NCI-H446 treated with DMSO at 0.1 percent for 48 hours (cell line): ENCODE data around the gene LPCAT2.

Experiments used
- DNase-seq: peaks from one replicate; lab custom pipeline; 2025; lab: John Stamatoyannopoulos, UW

Gene LPCAT2

DNA sequence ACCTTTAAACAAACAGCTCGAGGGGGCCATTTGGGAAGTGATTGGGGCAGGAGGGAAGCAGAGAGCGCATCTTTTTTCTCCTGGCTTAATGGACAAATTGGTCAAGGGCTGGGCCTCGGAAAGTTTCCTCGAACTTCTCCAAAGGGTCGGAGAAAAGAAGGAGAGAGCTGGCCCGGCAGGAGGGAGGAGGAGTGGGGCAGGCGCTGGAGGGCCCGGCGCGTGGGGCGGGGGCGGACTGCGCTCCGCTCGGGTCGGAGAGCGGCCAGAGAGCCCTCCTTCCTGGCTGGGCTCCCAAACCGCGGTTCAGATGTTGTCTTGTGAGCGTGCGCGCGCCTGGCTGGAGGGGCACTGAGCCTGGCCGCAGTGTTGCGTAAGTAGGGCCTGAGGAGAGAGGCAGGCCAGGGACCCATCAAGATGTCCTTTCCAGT is 28.6 kb upstream of the LPCAT2 start:
- DNase-seq: no peak

DNA sequence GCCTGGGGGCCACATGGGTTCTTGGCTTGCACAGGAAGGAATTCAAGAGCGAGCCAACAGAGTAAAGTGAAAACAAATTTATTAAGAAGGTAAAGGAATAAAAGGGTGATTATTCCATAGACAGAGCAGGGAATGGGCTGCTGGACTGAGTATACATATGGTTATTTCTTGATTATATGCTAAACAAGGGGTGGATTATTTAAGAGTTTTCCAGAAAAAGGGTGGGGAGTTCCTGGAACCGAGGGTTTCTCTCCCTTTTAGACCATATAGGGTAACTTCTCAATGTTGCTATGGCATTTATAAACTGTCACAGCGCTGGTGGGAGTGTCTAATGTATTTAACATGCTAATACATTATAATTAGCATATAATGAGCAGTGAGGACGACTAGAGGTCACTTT is 27.8 kb upstream of the LPCAT2 start:
- DNase-seq: no peak

DNA sequence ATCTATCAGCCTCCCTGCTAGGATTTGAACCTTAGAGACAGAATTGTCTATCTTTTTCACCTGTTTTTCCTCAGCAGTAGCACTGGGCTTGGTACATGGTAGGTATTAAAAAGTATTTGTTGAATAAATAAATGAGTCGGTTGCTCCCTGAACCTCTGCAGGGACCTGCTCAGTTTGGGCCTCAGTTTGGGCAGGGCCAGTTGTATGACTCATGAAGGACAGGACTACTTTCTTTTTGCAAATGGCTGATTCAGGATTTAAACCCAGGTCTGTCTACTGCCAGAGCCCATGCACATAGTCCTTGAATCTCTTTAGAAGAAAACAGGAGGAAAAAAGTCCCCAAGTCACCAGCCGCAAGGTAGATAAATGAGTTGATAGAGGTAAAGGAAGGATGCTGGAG is 26.8 kb upstream of the LPCAT2 start:
- no peak for DNase-seq

DNA sequence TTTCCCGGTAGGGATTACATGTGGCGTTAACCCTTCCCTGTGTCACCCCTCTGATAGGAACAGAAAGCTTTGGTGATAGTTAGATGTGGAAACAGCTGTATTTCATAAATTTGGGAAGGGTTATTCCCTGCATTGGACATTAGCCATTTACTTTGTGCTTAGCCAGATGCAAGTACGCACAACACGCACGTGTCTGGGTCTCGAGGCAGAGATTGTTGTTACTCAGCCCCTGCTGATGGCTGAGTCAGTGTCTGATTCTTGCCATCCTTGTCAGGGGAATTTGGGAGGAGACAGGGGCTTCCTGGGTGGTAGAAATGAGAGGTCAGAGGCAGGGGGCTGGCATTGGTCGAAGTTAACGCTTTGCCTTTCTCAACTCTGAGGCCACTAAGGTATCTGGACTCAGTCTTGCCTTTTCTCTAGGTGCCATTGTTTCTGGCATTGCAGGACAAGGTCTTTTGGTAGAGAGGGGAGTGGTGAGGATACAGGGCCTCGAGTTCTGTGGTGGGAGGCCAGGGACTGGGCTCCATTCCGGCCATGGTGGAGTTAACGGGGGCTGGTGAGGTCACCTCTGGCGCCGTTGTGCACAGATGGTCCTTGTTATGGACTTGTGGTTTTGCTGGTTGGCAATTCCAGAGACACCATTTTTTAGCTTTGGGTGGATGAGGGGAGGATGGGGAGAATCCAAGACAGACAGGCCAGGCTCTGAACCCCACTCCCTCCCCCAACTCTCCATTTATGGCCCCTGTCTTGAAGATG is 21.6 kb upstream of the LPCAT2 start:
- no peak for DNase-seq

DNA sequence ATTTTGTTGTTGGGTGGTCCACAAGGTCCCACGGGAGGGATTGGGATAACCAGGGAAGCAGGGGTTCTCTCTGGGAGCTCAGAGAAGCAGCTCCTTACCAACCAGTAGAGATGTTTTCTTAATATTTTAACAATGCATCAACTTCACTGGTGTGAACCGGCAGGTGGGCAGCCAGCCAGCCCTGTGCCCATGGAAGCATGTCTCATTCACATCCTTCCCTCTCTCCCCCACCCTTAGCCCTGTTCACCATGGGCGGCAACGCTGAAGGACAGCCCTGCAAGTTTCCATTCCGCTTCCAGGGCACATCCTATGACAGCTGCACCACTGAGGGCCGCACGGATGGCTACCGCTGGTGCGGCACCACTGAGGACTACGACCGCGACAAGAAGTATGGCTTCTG is 20.6 kb upstream of the LPCAT2 start:
- DNase-seq: no peak

DNA sequence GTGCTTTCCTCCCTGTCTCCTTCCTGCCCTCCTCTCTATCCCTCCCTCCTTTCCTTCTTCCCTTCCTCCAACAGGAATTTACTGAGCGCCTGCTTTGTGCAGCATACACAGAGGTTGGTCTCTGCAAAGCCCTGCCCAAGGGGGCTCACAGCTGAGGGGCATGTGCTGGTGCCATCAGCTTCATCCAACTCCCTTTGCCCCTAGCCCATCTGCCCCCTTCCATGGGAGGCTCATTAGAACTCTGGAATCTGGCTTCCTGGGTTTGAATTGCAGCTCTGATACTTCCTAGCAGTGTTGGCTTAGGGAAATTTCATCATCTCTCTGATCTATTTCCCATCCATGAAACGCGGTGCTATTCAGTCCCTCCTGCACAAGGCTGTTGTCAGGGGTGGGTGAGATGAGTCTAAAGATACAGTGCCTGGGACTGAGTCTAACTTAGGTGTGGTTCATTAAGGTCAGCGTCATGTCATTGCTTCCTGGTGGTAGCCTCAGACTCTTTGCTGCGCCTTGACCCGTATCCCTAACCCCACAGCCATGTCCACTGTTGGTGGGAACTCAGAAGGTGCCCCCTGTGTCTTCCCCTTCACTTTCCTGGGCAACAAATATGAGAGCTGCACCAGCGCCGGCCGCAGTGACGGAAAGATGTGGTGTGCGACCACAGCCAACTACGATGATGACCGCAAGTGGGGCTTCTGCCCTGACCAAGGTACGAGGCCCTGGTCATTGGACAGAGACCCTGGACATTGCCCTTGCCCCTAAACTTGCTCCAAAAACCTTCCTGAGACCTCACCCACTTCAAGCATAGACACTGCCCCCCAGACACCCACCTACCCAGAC is 19.5 kb upstream of the LPCAT2 start:
- no peak for DNase-seq

DNA sequence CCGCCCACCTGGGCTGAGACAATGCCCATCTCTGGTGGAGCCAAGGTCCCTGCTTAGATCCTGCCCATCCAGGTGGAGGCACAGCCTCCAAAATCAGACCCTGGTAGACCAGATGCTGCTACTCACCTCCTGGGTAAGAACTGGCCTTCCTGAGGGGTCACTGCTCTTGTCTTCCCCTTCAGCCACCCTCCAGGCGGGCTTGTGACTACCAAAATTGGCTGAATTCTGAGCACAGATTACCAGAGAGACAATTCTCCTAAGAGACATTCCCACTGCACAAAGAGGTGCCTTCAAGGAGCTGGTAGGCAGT is 19.0 kb upstream of the LPCAT2 start:
- no peak for DNase-seq

DNA sequence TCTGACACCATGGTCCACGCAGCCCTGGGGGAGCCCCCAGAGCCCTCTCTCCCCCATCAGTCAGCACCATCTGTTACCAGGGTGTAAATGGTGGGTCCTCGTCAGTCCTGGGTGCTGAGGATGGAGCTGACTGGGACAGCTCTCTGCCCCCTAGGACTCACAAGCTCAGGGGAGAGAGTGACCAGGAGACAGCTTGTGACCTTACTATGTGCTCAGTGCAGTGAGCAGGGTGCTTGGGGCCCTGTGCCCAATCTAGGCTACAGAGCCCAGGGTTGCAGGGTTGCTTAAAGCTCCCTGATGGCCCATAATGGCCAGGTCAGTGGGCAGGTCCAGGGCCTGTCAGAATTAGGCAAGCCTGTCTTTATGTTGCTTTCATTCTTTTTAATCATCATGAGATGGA is 18.6 kb upstream of the LPCAT2 start:
- no peak for DNase-seq

DNA sequence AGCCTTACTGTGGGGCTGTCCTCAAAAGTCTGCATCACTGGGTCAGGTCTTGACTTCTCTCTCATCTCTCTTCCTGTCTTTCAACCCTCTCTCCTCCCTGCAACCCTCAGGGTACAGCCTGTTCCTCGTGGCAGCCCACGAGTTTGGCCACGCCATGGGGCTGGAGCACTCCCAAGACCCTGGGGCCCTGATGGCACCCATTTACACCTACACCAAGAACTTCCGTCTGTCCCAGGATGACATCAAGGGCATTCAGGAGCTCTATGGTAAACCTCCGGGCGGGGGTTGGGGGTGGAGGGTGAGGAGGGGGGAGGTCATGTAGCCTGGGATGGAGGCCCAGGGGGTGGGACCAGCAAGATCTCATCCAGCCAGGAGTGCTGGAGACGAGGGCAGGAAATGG is 17.2 kb upstream of the LPCAT2 start:
- DNase-seq: no peak

DNA sequence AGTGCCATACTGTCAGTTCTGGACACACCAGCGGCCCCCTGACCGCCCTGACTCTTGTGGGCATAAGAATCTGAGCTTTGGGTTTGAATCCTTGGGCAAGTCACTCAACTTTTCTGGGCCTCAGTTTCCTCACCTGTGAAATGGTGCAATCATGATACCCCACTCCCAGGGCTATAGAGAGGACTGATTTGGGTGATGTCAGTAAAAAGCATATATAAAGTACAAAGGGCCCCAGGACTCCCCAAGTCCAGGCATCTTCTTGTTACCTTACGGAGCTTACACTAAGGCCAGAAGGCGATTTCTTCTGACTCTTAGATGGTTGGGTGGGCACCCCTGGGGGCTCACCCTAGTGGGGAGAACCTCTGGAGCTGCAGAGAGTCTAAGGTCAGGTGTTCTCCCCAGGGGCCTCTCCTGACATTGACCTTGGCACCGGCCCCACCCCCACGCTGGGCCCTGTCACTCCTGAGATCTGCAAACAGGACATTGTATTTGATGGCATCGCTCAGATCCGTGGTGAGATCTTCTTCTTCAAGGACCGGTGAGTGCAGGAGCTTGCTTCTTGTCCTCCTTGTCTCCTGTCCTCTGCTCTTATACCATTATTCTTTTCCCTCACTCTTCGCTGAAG is 16.0 kb upstream of the LPCAT2 start:
- no peak for DNase-seq

DNA sequence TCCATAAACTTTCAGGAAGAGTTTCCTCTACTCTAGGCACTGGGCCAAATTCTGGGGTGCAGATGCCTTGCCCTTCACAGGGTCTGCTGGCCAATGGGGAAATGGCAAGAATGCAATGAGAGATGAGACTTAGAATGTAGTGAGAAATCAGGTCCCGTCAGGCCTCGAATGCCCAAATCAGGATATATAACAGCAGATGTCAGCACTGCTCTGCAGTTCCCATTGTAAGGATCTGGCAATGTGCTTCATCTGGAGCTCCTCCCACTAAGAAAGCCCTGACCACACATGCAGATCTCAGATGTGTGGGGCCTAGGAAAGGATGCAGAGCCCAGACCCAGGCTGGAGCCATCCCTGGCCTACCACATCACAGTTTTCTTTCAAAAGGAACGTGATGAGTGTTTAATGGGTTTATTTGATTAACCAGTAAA is 13.9 kb upstream of the LPCAT2 start:
- peak; percentile 25 for DNase-seq

DNA sequence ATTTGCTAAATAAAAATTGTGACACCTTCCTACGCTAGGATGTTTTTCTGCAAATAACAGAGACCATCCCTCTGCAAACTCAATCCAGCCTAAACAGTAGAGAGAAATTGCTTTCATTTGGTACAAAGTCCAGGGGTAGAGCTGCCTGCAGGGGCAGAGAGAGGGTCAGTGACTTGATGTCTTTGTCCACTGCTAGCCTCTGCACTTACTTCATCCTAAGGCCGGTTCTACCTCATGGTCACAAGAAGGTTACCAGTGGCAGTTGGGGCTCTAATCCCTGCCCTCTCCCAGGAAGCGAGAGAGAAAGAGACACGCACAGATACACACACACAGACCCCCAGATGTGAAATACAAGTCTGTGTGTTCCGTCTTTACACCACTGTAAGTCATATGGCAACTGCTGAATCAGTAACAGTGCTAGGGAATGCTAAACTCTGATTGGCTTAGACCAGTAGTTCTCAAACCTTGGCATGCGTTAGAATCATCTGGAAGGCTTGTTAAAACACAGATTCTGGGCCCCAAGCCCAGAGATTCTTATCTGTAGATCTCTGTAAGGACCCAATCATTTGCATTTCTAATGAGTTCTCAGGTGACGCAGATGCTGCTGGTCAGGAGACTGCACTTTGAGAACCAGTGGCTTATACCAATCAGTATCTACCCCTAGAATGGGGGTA is 13.1 kb upstream of the LPCAT2 start:
- no peak for DNase-seq

DNA sequence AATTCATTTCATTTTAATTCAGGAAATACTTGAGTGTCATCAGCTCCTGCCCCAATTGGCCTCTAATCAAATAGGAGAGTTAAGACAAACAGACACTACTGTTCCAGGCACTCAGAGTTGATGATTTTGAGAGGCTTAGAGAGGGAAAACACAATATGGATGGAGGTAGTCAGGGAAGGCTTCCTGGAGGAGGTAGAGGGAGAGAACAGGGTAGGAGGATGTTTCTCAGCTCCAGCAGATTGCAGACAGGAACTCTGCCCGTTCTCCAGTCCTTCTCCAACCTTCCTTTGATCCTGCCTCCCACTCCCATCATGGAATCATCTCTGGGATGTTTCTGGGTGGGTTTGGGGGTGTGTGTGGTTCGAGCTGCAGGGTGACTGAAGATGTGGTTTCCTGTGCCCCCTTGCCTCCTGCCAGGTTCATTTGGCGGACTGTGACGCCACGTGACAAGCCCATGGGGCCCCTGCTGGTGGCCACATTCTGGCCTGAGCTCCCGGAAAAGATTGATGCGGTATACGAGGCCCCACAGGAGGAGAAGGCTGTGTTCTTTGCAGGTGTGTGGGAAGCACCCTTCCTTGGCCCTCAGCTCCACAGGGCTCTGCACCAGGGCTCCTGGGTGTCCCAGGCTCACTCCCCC is 12.2 kb upstream of the LPCAT2 start:
- DNase-seq: no peak

DNA sequence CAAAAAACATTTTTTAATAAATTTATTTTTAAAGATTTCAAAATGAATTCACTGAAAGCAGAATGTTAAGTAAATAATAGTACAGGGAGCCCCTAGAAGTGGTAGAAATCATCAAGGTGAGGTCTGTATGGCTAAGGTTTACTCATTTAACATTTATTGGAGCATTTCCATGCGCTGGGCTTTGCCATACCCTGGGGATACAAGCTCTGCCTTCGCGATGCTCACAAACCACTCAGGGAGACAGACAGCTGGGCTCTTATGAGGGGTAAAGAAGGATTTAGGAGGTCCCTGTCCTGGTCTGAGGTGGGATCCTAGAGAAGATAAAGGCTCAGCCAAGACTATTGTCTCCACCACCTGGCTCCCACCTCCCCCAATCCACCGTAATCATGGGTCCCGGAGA is 11.3 kb upstream of the LPCAT2 start:
- DNase-seq: no peak

DNA sequence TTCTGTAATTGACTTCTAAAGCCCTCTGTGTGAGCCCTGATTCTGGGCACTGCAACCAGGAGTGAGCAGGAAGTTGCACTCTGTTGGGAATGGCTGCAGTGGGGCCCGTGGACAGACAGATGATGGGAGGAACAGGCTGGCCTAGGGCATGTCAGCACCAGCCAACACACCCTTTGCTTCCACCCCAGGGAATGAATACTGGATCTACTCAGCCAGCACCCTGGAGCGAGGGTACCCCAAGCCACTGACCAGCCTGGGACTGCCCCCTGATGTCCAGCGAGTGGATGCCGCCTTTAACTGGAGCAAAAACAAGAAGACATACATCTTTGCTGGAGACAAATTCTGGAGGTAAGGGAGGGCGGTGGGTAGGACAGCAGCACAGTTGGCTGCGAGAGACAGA is 10.8 kb upstream of the LPCAT2 start:
- DNase-seq: no peak

DNA sequence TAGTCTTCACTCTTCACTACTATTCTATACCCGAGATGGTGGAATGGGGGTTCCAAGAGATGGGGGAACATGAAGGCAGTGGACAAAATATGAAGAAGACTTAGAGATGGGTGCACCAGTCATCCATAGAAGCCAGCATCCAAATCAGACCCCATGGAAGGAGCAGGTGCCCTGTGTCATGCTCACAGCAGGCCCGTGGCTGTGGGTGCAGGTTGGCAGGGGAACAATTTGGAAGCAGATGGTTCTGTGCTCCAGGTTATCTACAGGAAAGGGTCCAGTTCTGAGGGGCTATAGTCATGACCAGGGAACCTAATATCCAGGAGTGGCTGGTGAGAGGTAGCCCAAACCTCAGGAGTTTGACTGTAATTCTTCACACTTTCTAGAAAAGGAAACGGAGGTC is 9.6 kb upstream of the LPCAT2 start:
- no peak for DNase-seq

DNA sequence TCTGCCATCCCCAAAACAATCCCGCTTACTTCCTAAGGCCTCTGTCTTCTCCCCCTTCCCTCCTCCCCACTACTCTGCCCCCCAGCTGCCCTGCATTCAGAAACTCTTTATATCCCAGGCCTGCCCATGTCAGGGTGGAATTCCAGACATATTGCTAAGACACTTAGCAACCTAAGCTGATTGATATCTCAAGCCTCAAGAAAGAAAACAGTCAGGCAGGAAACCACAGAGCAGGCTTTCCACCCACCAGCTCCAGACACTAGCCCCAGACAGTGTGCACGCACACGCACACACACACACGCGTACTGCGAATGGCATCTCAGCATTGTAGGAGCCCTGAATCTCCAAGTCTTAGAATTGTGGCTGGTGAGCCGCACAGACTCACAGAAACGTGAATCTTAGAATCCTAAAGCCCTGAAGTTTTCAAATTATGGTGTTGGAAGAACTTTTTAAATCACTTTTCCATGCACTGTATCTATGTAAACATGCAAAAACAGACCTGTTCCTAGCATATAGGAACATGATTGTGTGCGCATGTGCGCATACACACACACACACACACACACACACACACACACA is 8.8 kb upstream of the LPCAT2 start:
- DNase-seq: no peak

DNA sequence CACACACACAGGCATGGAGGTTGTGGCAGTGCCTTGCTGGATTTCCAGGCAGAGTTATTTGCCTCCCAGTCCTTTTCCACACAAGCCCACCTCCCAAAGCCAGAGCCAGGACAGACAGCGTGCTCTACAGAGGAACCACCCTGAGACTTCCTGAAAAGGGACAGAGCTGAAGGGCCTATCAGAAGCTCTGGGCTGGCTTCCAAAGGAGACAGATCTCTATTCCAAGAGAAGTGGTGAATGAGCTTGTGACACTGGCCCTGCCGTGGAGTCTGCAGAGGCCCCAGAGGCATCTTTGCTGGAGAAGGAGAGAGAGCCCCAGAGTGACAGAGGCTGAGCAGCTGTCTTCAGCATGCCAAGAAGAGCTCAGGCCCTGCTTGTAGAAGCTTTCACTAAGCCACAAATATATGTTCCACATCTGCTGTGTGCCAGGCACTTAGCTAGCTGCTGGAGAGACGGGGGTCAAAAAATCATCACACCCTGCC is 8.3 kb upstream of the LPCAT2 start:
- DNase-seq: no peak

DNA sequence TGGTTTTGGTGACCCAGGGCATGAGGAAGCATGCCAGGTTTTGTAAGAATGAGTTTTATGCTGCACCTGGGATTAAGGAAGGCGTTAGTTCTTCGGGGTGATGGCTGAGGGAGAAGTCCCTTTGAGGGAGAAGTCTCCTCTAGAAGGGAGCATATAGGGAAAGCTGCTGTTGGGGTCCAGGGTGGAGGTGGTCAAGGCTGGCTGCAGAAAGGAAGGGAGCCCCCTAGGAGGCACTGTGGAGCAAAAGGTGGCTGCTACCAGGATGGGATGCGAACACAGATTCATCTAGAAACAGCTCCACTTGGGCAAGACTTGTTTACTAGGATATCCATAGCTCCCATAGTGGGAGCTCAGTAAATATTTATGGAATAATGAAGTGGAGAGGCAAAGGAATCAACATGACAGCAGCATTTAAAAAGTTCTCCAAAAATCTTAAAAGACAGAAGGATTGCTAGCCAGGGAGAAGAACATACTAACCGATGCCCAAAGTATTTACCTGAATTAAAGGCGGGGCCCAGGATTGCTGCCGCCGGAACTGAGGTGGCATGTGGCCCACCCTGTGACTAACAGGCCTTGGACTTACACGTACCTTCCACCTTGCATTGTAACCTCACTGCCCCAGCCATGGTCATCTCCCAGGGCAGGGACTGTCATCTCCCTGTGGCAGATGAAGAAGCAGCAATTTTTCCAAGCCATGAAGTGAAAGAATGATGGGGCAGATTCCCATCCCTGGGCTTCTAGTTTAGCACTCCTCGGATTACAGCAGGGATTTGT is 7.1 kb upstream of the LPCAT2 start:
- DNase-seq: no peak

DNA sequence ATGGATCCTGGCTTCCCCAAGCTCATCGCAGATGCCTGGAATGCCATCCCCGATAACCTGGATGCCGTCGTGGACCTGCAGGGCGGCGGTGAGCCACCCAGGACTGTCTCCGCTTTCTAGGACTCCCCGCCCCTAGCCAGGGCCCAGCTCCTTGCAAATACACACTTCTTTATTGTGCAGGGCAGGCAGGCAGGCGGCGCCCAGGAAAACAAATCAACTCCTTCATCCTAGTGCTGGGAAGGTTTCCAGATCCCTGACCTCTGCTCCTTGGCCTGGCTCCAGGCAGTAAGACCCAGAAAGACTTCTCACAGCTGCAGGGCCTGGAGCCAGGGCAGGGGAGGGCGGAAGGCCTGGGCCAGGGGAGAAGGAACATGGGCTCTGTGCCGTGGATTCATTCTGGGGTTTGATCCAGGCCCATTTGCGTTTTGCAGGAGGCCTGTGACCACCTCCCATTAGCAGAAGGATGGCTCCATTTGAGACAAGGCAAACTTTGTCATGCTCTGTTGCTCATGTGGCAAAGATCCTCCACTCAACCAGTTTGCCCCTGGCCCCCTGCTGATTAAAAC is 6.0 kb upstream of the LPCAT2 start:
- peak; percentile 92 for DNase-seq
